Activated B cell treated with CpG ODN at 0.5 μM for 24 hours (primary cell): ENCODE results near the gene INTS6. TPM values are rescaled to one million over a fixed set of nuclear protein-coding genes. Genes with fewer than 3 reads are reported as not detected.

Experiments used
- ATAC-seq: fragments of 200-7000 bp; cut with Tn5 transposase; one replicate; pipeline ENCODE4 v1.10.0; 2021; ENCODE audit warnings: low read depth, mild to moderate bottlenecking, moderate library complexity
- CTCF ChIA-PET: fragments of 350-600 bp; sonication (Branson Sonifier 250); formaldehyde crosslinking; loops from one replicate; lab custom pipeline; 2021; ENCODE audit warnings: antibody characterized with exemption; lab: Charles Lee
- POLR2A ChIA-PET: fragments of 350-600 bp; sonication (Branson Sonifier 250); formaldehyde crosslinking; loops from one replicate; lab custom pipeline; 2021; ENCODE audit warnings: antibody characterized with exemption; lab: Charles Lee
- DNase-seq: peaks from one replicate; pipeline ENCODE4 v3.0.0; 2022
- H3K27ac Mint-ChIP-seq: one replicate; pipeline ENCODE4 v1.8.0; 2020; ENCODE audit warnings: mixed read lengths
- H3K27me3 Mint-ChIP-seq: one replicate; pipeline ENCODE4 v1.8.0; 2021; ENCODE audit warnings: mixed read lengths
- H3K36me3 Mint-ChIP-seq: one replicate; pipeline ENCODE4 v1.8.0; 2021; ENCODE audit warnings: low read depth, mixed read lengths
- H3K4me1 Mint-ChIP-seq: one replicate; pipeline ENCODE4 v1.8.0; 2021; ENCODE audit warnings: mixed read lengths
- H3K4me3 Mint-ChIP-seq: one replicate; pipeline ENCODE4 v1.8.0; 2020; ENCODE audit warnings: mild to moderate bottlenecking, mixed read lengths
- H3K9me3 Mint-ChIP-seq: one replicate; pipeline ENCODE4 v1.8.0; 2020; ENCODE audit warnings: mixed read lengths
- CTCF ChIP-seq: fragments of 200-600 bp; IDR thresholded peaks from one replicate; pipeline ENCODE4 v1.8.0; 2022; ENCODE audit warnings: antibody characterized with exemption, mild to moderate bottlenecking
- intact Hi-C: fragments of 100-400 bp; cut with micrococcal nuclease; formaldehyde crosslinking; loops from one replicate; pipeline ENCODE4 v1.15.1; 2024
- total RNA-seq: library from RNA; stranded (reverse); gene quantifications from 2 replicates; pipeline ENCODE4 v1.2.3, GENCODE V29; 2022

The INTS6 gene
- total RNA-seq, 1 donor from 2014 or later = 68.7 TPM

- H3K27ac Mint-ChIP-seq = no peak overlapping the region
- ATAC-seq = no peak
- intact Hi-C loops = no loop called here
- no peak for DNase-seq
- no peak overlapping the region for H3K4me3 Mint-ChIP-seq
- no peaks in the 10 kb centered on the region for H3K27me3 Mint-ChIP-seq
- TF ChIP-seq CTCF = no peak
- H3K4me1 Mint-ChIP-seq = peaks cover 14% of the 10 kb centered on the region
- POLR2A ChIA-PET = no interaction called here
- CTCF ChIA-PET = no interaction called here
- H3K9me3 Mint-ChIP-seq = no peaks in the 10 kb centered on the region
- H3K36me3 Mint-ChIP-seq = no peaks in the 10 kb centered on the region
Measured at GRCh38 chr13:51333421-51333820, 119.4 kb downstream of the INTS6 start.

- Mint-ChIP-seq H3K36me3 (no peaks in the 10 kb centered on the region), H3K27ac (no peak overlapping the region), H3K4me1 (peaks cover 14% of the 10 kb centered on the region), H3K4me3 (no peak overlapping the region), H3K9me3 (no peaks in the 10 kb centered on the region), H3K27me3 (no peaks in the 10 kb centered on the region)
- CTCF ChIA-PET = no interaction called here
- DNase-seq (no peak), ATAC-seq (no peak)
- TF ChIP-seq CTCF = no peak
- POLR2A ChIA-PET = no interaction called here
- intact Hi-C loops = no loop called here
Measured at GRCh38 chr13:51332566-51333361, 120.1 kb downstream of the INTS6 start.

- no peak for TF ChIP-seq CTCF
- H3K9me3 Mint-ChIP-seq = no peaks in the 10 kb centered on the region
- H3K4me3 Mint-ChIP-seq = no peak overlapping the region
- ChIA-PET POLR2A (no interaction called here), CTCF (no interaction called here)
- ATAC-seq (no peak), DNase-seq (no peak)
- H3K4me1 Mint-ChIP-seq = peaks cover 14% of the 10 kb centered on the region
- no peaks in the 10 kb centered on the region for H3K36me3 Mint-ChIP-seq
- no peaks in the 10 kb centered on the region for H3K27me3 Mint-ChIP-seq
- intact Hi-C loops = no loop called here
- H3K27ac Mint-ChIP-seq = no peak overlapping the region
Measured at GRCh38 chr13:51331354-51331861, 121.4 kb downstream of the INTS6 start.

GRCh38 chr13:51330791-51331190 lies 122.0 kb downstream of the INTS6 start:
- TF ChIP-seq CTCF = no peak
- ChIA-PET POLR2A (no interaction called here), CTCF (no interaction called here)
- no peak for DNase-seq
- intact Hi-C loops = no loop called here
- Mint-ChIP-seq H3K4me3 (peak overlapping the region; percentile 2), H3K27me3 (no peaks in the 10 kb centered on the region), H3K36me3 (no peaks in the 10 kb centered on the region), H3K9me3 (no peaks in the 10 kb centered on the region), H3K4me1 (peaks cover 14% of the 10 kb centered on the region), H3K27ac (no peak overlapping the region)
- no peak for ATAC-seq

- Mint-ChIP-seq H3K4me3 (no peak overlapping the region), H3K9me3 (no peaks in the 10 kb centered on the region), H3K27ac (no peak overlapping the region), H3K36me3 (no peaks in the 10 kb centered on the region), H3K27me3 (no peaks in the 10 kb centered on the region), H3K4me1 (peaks cover 20% of the 10 kb centered on the region)
- no peak for TF ChIP-seq CTCF
- CTCF ChIA-PET = no interaction called here
- POLR2A ChIA-PET = no interaction called here
- no peak for ATAC-seq
- intact Hi-C loops = no loop called here
- no peak for DNase-seq
Measured at GRCh38 chr13:51329606-51330005, 123.2 kb downstream of the INTS6 start.
